Activated CD4-positive, alpha-beta memory T cell treated with anti-CD3 and anti-CD28 coated beads for 36 hours (primary cell): ENCODE data around the gene MFSD1. TPM values are rescaled to one million over a fixed set of nuclear protein-coding genes. Genes with fewer than 3 reads are reported as not detected.

ENCODE experiments used
- CTCF ChIA-PET: fragments of 350-600 bp; sonication (Branson Sonifier 250); formaldehyde crosslinking; loops from one replicate; lab custom pipeline; 2021; ENCODE audit warnings: antibody characterized with exemption, inconsistent platforms; lab: Charles Lee
- POLR2A ChIA-PET: fragments of 350-600 bp; sonication (Branson Sonifier 250); formaldehyde crosslinking; loops from one replicate; lab custom pipeline; 2021; ENCODE audit warnings: antibody characterized with exemption; lab: Charles Lee
- DNase-seq: peaks from one replicate; pipeline ENCODE4 v3.0.0-alpha.2; 2020
- H3K27ac Mint-ChIP-seq: one replicate; pipeline ENCODE4 v1.8.0; 2021; ENCODE audit warnings: mixed read lengths
- H3K27me3 Mint-ChIP-seq: one replicate; pipeline ENCODE4 v1.8.0; 2021; ENCODE audit warnings: mixed read lengths
- H3K36me3 Mint-ChIP-seq: one replicate; pipeline ENCODE4 v1.8.0; 2021; ENCODE audit warnings: mixed read lengths
- H3K4me1 Mint-ChIP-seq: one replicate; pipeline ENCODE4 v1.8.0; 2021; ENCODE audit warnings: low read depth, mixed read lengths
- H3K4me3 Mint-ChIP-seq: one replicate; pipeline ENCODE4 v1.8.0; 2021; ENCODE audit warnings: mild to moderate bottlenecking, mixed read lengths
- H3K9me3 Mint-ChIP-seq: one replicate; pipeline ENCODE4 v1.8.0; 2021; ENCODE audit warnings: mixed read lengths
- intact Hi-C: fragments of 100-400 bp; cut with micrococcal nuclease; formaldehyde crosslinking; loops from one replicate; pipeline ENCODE4 v1.15.1; 2023
- total RNA-seq, 2 experiments: library from RNA; stranded (reverse); gene quantifications; one replicate each; pipeline ENCODE4 v1.2.3, GENCODE V29; 2021

The MFSD1 gene
- 10 to 100 TPM; 11.9 to 12.4 TPM for total RNA-seq

GRCh38 chr3:158801696-158802408 lies at the start of gene MFSD1:
TSS of gene MFSD1 (plus strand) at chr3:158802054. CDS start at chr3:158802153, 99 bp downstream.
- Mint-ChIP-seq H3K27ac (peak within 1 kb of the TSS; percentile 87), H3K9me3 (no peaks in the 10 kb centered on the region), H3K36me3 (peaks cover 11% of the 10 kb centered on the region), H3K27me3 (no peaks in the 10 kb centered on the region), H3K4me1 (peaks cover 23% of the 10 kb centered on the region), H3K4me3 (peak within 1 kb of the TSS; percentile 86)
- intact Hi-C loops = loop anchor here (1.0 to 10.0 kb wide), 4 partner anchors 11 to 1763 kb away; partner anchors contain the start of genes GFM1, IFT80, KPNA4 and SMC4
- DNase-seq = peak; percentile 95
- POLR2A ChIA-PET = interaction anchor here (1.0 to 1.5 kb wide), 5 partner anchors 9 to 157 kb away, joined by 3 to 6 read pairs (median 4); partner anchors contain the start of gene GFM1
- CTCF ChIA-PET = interaction anchor here (1.1 to 4.9 kb wide), 6 partner anchors 8 to 159 kb away, joined by 3 to 40 read pairs (median 11); partner anchors contain the start of gene GFM1

GRCh38 chr3:158753854-158754253 lies 48.0 kb upstream of the MFSD1 start:
- POLR2A ChIA-PET = no interaction called here
- H3K4me1 Mint-ChIP-seq = no peaks in the 10 kb centered on the region
- H3K9me3 Mint-ChIP-seq = no peaks in the 10 kb centered on the region
- intact Hi-C loops = no loop called here
- CTCF ChIA-PET = interaction anchor here (1.8 kb wide), 1 partner anchor 26 kb away, joined by 4 read pairs; no protein-coding TSS in a partner anchor
- DNase-seq = no peak
- no peak overlapping the region for H3K4me3 Mint-ChIP-seq
- H3K27me3 Mint-ChIP-seq = no peaks in the 10 kb centered on the region
- no peak overlapping the region for H3K27ac Mint-ChIP-seq
- H3K36me3 Mint-ChIP-seq = no peaks in the 10 kb centered on the region

- DNase-seq = no peak
- H3K9me3 Mint-ChIP-seq = no peaks in the 10 kb centered on the region
- POLR2A ChIA-PET = no interaction called here
- intact Hi-C loops = no loop called here
- no peaks in the 10 kb centered on the region for H3K27me3 Mint-ChIP-seq
- CTCF ChIA-PET = interaction anchor here (1.3 to 1.8 kb wide), 2 partner anchors 27 to 28 kb away, joined by 3 to 4 read pairs; no protein-coding TSS in a partner anchor
- H3K27ac Mint-ChIP-seq = no peak overlapping the region
- no peaks in the 10 kb centered on the region for H3K4me1 Mint-ChIP-seq
- H3K36me3 Mint-ChIP-seq = peaks cover 2% of the 10 kb centered on the region
- no peak overlapping the region for H3K4me3 Mint-ChIP-seq
Observed at GRCh38 chr3:158755421-158755820, 46.4 kb upstream of the MFSD1 start.

GRCh38 chr3:158761350-158761749 lies 40.5 kb upstream of the MFSD1 start:
- POLR2A ChIA-PET = no interaction called here
- intact Hi-C loops = no loop called here
- Mint-ChIP-seq H3K27ac (no peak overlapping the region), H3K27me3 (no peaks in the 10 kb centered on the region), H3K9me3 (no peaks in the 10 kb centered on the region), H3K4me3 (no peak overlapping the region), H3K4me1 (no peaks in the 10 kb centered on the region), H3K36me3 (peaks cover 2% of the 10 kb centered on the region)
- CTCF ChIA-PET = interaction anchor here (0.7 kb wide), 1 partner anchor 1187 kb away, joined by 4 read pairs; no protein-coding TSS in a partner anchor
- no peak for DNase-seq

- POLR2A ChIA-PET = no interaction called here
- Mint-ChIP-seq H3K4me1 (no peaks in the 10 kb centered on the region), H3K4me3 (no peak overlapping the region), H3K27ac (no peak overlapping the region), H3K36me3 (peaks cover 2% of the 10 kb centered on the region), H3K9me3 (no peaks in the 10 kb centered on the region), H3K27me3 (no peaks in the 10 kb centered on the region)
- CTCF ChIA-PET = no interaction called here
- intact Hi-C loops = no loop called here
- no peak for DNase-seq
Observed at GRCh38 chr3:158762701-158763100, 39.2 kb upstream of the MFSD1 start.

- Mint-ChIP-seq H3K27ac (no peak overlapping the region), H3K4me3 (no peak overlapping the region), H3K9me3 (no peaks in the 10 kb centered on the region), H3K27me3 (no peaks in the 10 kb centered on the region), H3K36me3 (peaks cover 2% of the 10 kb centered on the region), H3K4me1 (no peaks in the 10 kb centered on the region)
- ChIA-PET CTCF (no interaction called here), POLR2A (no interaction called here)
- intact Hi-C loops = no loop called here
- DNase-seq = no peak
Observed at GRCh38 chr3:158763421-158763820, 38.4 kb upstream of the MFSD1 start.

- Mint-ChIP-seq H3K36me3 (no peaks in the 10 kb centered on the region), H3K4me1 (no peaks in the 10 kb centered on the region), H3K27ac (no peak overlapping the region), H3K9me3 (no peaks in the 10 kb centered on the region), H3K4me3 (no peak overlapping the region), H3K27me3 (no peaks in the 10 kb centered on the region)
- CTCF ChIA-PET = interaction anchor here (0.6 to 1.0 kb wide), 4 partner anchors 24 to 332 kb away, joined by 3 to 4 read pairs (median 3); no protein-coding TSS in a partner anchor
- POLR2A ChIA-PET = no interaction called here
- no peak for DNase-seq
- intact Hi-C loops = no loop called here
Observed at GRCh38 chr3:158765518-158766205, 36.2 kb upstream of the MFSD1 start.

GRCh38 chr3:158766364-158766763 lies 35.5 kb upstream of the MFSD1 start:
- no peak for DNase-seq
- CTCF ChIA-PET = interaction anchor here (0.6 to 0.9 kb wide), 2 partner anchors 23 to 43 kb away, joined by 3 to 4 read pairs; no protein-coding TSS in a partner anchor
- H3K4me1 Mint-ChIP-seq = no peaks in the 10 kb centered on the region
- H3K27ac Mint-ChIP-seq = no peak overlapping the region
- intact Hi-C loops = no loop called here
- POLR2A ChIA-PET = no interaction called here
- H3K36me3 Mint-ChIP-seq = no peaks in the 10 kb centered on the region
- no peak overlapping the region for H3K4me3 Mint-ChIP-seq
- H3K27me3 Mint-ChIP-seq = no peaks in the 10 kb centered on the region
- H3K9me3 Mint-ChIP-seq = no peaks in the 10 kb centered on the region

- CTCF ChIA-PET = no interaction called here
- Mint-ChIP-seq H3K4me1 (no peaks in the 10 kb centered on the region), H3K27ac (no peak overlapping the region), H3K36me3 (no peaks in the 10 kb centered on the region), H3K4me3 (no peak overlapping the region), H3K27me3 (no peaks in the 10 kb centered on the region), H3K9me3 (no peaks in the 10 kb centered on the region)
- no peak for DNase-seq
- intact Hi-C loops = no loop called here
- POLR2A ChIA-PET = no interaction called here
Observed at GRCh38 chr3:158768361-158768787, 33.5 kb upstream of the MFSD1 start.

GRCh38 chr3:158768881-158769543 lies 32.8 kb upstream of the MFSD1 start:
- ChIA-PET POLR2A (no interaction called here), CTCF (no interaction called here)
- H3K27ac Mint-ChIP-seq = no peak overlapping the region

GRCh38 chr3:158769549-158769948 lies 32.3 kb upstream of the MFSD1 start:
- H3K9me3 Mint-ChIP-seq = no peaks in the 10 kb centered on the region
- CTCF ChIA-PET = no interaction called here
- H3K4me3 Mint-ChIP-seq = no peak overlapping the region
- intact Hi-C loops = no loop called here
- H3K27ac Mint-ChIP-seq = no peak overlapping the region
- H3K4me1 Mint-ChIP-seq = no peaks in the 10 kb centered on the region
- no peaks in the 10 kb centered on the region for H3K36me3 Mint-ChIP-seq
- no peak for DNase-seq
- POLR2A ChIA-PET = no interaction called here
- no peaks in the 10 kb centered on the region for H3K27me3 Mint-ChIP-seq

More at GRCh38 chr3:158768881-158769543, 32.8 kb upstream of the MFSD1 start:
- intact Hi-C loops = no loop called here
- H3K36me3 Mint-ChIP-seq = no peaks in the 10 kb centered on the region
- H3K4me1 Mint-ChIP-seq = no peaks in the 10 kb centered on the region
- no peak for DNase-seq
- no peak overlapping the region for H3K4me3 Mint-ChIP-seq
- no peaks in the 10 kb centered on the region for H3K27me3 Mint-ChIP-seq
- H3K9me3 Mint-ChIP-seq = no peaks in the 10 kb centered on the region
